Measurements from ENCODE around the gene GCDH.
"Not testable (repeated sequence)": the region's sequence is repeated elsewhere in the genome, so short reads cannot be mapped to it uniquely, and the experiment has no call there.

GCDH gene

GRCh38 chr19:12890787-12891552, at the start of gene GCDH:
Gene GCDH (plus strand): TSS chr19:12891160. CDS start chr19:12891305, 145 bp downstream.
- Histone ChIP-seq H3K79me2 (ENCODE audit: low read length) (peaks cover 20% of the 10 kb centered on the region), H3K4me1 (ENCODE audit: low read length) (peaks cover 17% of the 10 kb centered on the region), H3K36me3 (replicated peaks; ENCODE audit: low read depth, low read length) (peaks cover 16% of the 10 kb centered on the region), H3K27me3 (ENCODE audit: low read depth, low read length) (no peaks in the 10 kb centered on the region), H2AFZ (ENCODE audit: low read depth, low read length) (peak within 1 kb of the TSS; percentile 72; the same call in 1 of the 2 replicates), H3K4me3 (ENCODE audit: low read length) (peak within 1 kb of the TSS; percentile 87), H3K9ac (ENCODE audit: low read length) (peak within 1 kb of the TSS; percentile 59), H3K4me2 (ENCODE audit: low read length) (peak within 1 kb of the TSS; percentile 78), H3K27ac (ENCODE audit: low read length) (no peak within 1 kb of the TSS), H3K9me3 (ENCODE audit: insufficient read depth, low read length) (no peaks in the 10 kb centered on the region), H4K20me1 (ENCODE audit: insufficient read depth, low read length) (no peaks in the 10 kb centered on the region; the same call in 1 of the 2 replicates)
- TF ChIP-seq, protein P1, sequence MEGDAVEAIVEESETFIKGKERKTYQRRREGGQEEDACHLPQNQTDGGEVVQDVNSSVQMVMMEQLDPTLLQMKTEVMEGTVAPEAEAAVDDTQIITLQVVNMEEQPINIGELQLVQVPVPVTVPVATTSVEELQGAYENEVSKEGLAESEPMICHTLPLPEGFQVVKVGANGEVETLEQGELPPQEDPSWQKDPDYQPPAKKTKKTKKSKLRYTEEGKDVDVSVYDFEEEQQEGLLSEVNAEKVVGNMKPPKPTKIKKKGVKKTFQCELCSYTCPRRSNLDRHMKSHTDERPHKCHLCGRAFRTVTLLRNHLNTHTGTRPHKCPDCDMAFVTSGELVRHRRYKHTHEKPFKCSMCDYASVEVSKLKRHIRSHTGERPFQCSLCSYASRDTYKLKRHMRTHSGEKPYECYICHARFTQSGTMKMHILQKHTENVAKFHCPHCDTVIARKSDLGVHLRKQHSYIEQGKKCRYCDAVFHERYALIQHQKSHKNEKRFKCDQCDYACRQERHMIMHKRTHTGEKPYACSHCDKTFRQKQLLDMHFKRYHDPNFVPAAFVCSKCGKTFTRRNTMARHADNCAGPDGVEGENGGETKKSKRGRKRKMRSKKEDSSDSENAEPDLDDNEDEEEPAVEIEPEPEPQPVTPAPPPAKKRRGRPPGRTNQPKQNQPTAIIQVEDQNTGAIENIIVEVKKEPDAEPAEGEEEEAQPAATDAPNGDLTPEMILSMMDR (IDR thresholded peaks at IDR 0.05; ENCODE audit: low read depth, low read length), result no peak
- TF ChIP-seq EZH2phosphoT487 (IDR thresholded peaks at IDR 0.05; ENCODE audit: low read depth), result no peak

- Histone ChIP-seq H3K4me1 (ENCODE audit: low read length) (peaks cover 15% of the 10 kb centered on the region), H3K27ac (ENCODE audit: low read length) (no peak overlapping the region), H3K4me2 (ENCODE audit: low read length) (no peak overlapping the region), H3K4me3 (ENCODE audit: low read length) (no peak overlapping the region), H4K20me1 (ENCODE audit: insufficient read depth, low read length) (0 out of 2 replicates have a peak, but pooled peaks cover 6% of the 10 kb centered on the region), H3K79me2 (ENCODE audit: low read length) (peaks cover 3% of the 10 kb centered on the region; the same call in 1 of the 2 replicates), H3K27me3 (ENCODE audit: low read depth, low read length) (no peaks in the 10 kb centered on the region), H3K9ac (ENCODE audit: low read length) (no peak overlapping the region), H3K9me3 (ENCODE audit: insufficient read depth, low read length) (no peaks in the 10 kb centered on the region), H2AFZ (ENCODE audit: low read depth, low read length) (no peak overlapping the region), H3K36me3 (replicated peaks; ENCODE audit: low read depth, low read length) (peaks cover 10% of the 10 kb centered on the region)
- TF ChIP-seq, protein P1 (IDR thresholded peaks at IDR 0.05; ENCODE audit: low read depth, low read length), result no peak
- TF ChIP-seq EZH2phosphoT487 (IDR thresholded peaks at IDR 0.05; ENCODE audit: low read depth), result no peak
Observed at GRCh38 chr19:12842511-12842910, 48.4 kb upstream of the GCDH start.

GRCh38 chr19:12843328-12843727, 47.6 kb upstream of the GCDH start:
- Histone ChIP-seq H3K27me3 (ENCODE audit: low read depth, low read length) (no peaks in the 10 kb centered on the region), H2AFZ (ENCODE audit: low read depth, low read length) (no peak overlapping the region), H3K9ac (ENCODE audit: low read length) (no peak overlapping the region), H3K9me3 (ENCODE audit: insufficient read depth, low read length) (no peaks in the 10 kb centered on the region), H3K36me3 (replicated peaks; ENCODE audit: low read depth, low read length) (peaks cover 14% of the 10 kb centered on the region), H3K4me3 (ENCODE audit: low read length) (no peak overlapping the region), H3K4me2 (ENCODE audit: low read length) (no peak overlapping the region), H3K4me1 (ENCODE audit: low read length) (peaks cover 14% of the 10 kb centered on the region), H3K79me2 (ENCODE audit: low read length) (peaks cover 3% of the 10 kb centered on the region; the same call in 1 of the 2 replicates), H3K27ac (ENCODE audit: low read length) (no peak overlapping the region), H4K20me1 (ENCODE audit: insufficient read depth, low read length) (0 out of 2 replicates have a peak, but pooled peaks cover 6% of the 10 kb centered on the region)
- no peak for TF ChIP-seq EZH2phosphoT487 (IDR thresholded peaks at IDR 0.05; ENCODE audit: low read depth)
- TF ChIP-seq, protein P1 (IDR thresholded peaks at IDR 0.05; ENCODE audit: low read depth, low read length), result no peak

DNA sequence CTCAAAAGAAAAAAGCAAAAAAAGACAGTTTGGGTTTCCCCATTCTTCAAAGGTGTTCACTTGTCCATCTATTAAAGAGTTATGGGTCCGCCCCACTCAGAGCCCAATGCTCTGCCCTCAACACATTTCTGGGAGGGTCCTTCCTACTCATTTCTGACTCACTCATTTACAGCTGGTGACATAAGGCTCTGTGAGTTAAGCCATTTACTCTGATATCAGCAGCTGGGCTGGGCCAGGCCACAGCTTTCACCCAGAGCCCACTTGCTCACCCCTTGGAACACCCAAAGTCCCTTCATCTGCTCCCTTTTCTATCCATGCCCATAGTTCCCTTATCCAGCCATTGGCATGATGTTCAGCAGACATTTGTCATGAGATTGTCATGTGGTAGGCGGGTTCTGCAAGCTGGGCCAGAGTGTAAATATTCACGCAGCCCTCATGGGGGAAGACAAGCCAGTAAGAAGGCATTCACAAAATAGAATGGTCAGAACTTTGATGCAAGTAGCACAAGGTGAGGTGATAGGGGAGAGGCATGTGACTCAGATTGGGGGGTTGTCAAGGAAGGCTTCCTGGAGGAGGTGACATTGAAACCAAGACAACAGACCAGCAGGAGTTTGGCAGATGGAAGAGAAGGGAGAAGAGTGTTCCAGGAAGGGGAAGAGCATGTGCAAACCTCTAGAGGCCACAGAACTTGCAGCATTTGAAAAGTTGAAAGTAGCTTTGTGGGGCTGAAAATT, 46.8 kb upstream of the GCDH start:
- TF ChIP-seq, protein P1 (IDR thresholded peaks at IDR 0.05; ENCODE audit: low read depth, low read length), result no peak
- no peak for TF ChIP-seq EZH2phosphoT487 (IDR thresholded peaks at IDR 0.05; ENCODE audit: low read depth)
- H3K4me1 ChIP-seq (ENCODE audit: low read length), result peaks cover 10% of the 10 kb centered on the region
- peaks cover 3% of the 10 kb centered on the region; the same call in 1 of the 2 replicates for H3K79me2 ChIP-seq (ENCODE audit: low read length)
- H3K27me3 ChIP-seq (ENCODE audit: low read depth, low read length), result no peaks in the 10 kb centered on the region
- no peak overlapping the region for H3K4me3 ChIP-seq (ENCODE audit: low read length)
- no peak overlapping the region for H2AFZ ChIP-seq (ENCODE audit: low read depth, low read length)
- no peaks in the 10 kb centered on the region for H3K9me3 ChIP-seq (ENCODE audit: insufficient read depth, low read length)
- H3K36me3 ChIP-seq (replicated peaks; ENCODE audit: low read depth, low read length), result peaks cover 14% of the 10 kb centered on the region
- H3K27ac ChIP-seq (ENCODE audit: low read length), result no peak overlapping the region
- no peak overlapping the region for H3K4me2 ChIP-seq (ENCODE audit: low read length)
- H4K20me1 ChIP-seq (ENCODE audit: insufficient read depth, low read length), result 0 out of 2 replicates have a peak, but pooled peaks cover 6% of the 10 kb centered on the region
- no peak overlapping the region for H3K9ac ChIP-seq (ENCODE audit: low read length)

DNA sequence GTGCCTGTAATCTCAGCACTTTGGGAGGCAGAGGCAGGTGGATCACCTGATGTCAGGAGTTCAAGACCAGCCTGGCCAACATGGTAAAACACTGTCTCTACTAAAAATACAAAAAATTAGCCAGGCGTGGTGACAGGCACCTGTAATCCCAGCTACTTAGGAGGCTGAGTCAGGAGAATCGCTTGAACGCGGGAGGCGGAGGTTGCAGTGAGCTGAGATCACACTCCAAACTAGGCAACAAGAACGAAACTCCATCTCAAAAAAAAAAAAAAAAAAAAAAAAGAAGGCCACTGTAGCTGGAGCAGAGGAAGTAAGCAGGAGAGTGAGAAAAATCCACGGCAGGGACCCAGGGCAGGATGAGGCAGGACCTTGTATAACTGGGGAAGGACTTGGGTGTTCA, 44.3 kb upstream of the GCDH start:
- not testable (repeated sequence) for H3K9ac ChIP-seq (ENCODE audit: low read length)

More for the DNA sequence above, 44.3 kb upstream of the GCDH start:
- H3K27ac ChIP-seq (ENCODE audit: low read length); H3K4me3 ChIP-seq (ENCODE audit: low read length); H3K4me2 ChIP-seq (ENCODE audit: low read length); H3K27me3 ChIP-seq (ENCODE audit: low read depth, low read length); H3K9me3 ChIP-seq (ENCODE audit: insufficient read depth, low read length); H2AFZ ChIP-seq (ENCODE audit: low read depth, low read length); H4K20me1 ChIP-seq (ENCODE audit: insufficient read depth, low read length); H3K4me1 ChIP-seq (ENCODE audit: low read length); H3K79me2 ChIP-seq (ENCODE audit: low read length); H3K36me3 ChIP-seq (replicated peaks; ENCODE audit: low read depth, low read length): not testable (repeated sequence)

Data from OCI-LY3 (cell line).